Panc1 (cell line): ENCODE measurements around the gene ADORA2B. TPM values are rescaled to one million over a fixed set of nuclear protein-coding genes. Genes with fewer than 3 reads are reported as not detected.

Experiments used
- ATAC-seq: fragments of 200-7000 bp; cut with Tn5 transposase; 2 replicates; pipeline ENCODE4 v1.9.1; 2020; ENCODE audit warnings: mild to moderate bottlenecking, moderate library complexity
- BruUV-seq: library from RNA; stranded (reverse); fragments of 400-500 nt; replicated peaks from 2 replicates; lab custom pipeline; 2021; lab: Mats Ljungman, UMichigan
- CTCF ChIA-PET: fragments of 300-600 bp; sonication (Branson Sonifier 250); formaldehyde crosslinking; loops from one replicate; lab custom pipeline; 2022; ENCODE audit warnings: antibody characterized with exemption; lab: Charles Lee
- POLR2A ChIA-PET: fragments of 300-600 bp; sonication (Branson Sonifier 250); formaldehyde crosslinking; loops from one replicate; lab custom pipeline; 2022; ENCODE audit warnings: antibody characterized with exemption; lab: Charles Lee
- DNase-seq: peaks from one replicate; pipeline ENCODE4 v3.0.0-alpha.2; 2010; ENCODE audit warnings: low read depth, low spot score
- H3K27ac ChIP-seq: 2 replicates; pipeline ENCODE4 v1.5.1; 2011; ENCODE audit warnings: mild to moderate bottlenecking, low read length, inconsistent platforms
- H3K27me3 ChIP-seq: fragments of 200-500 bp; sonication (Bioruptor generic); 2 replicates; pipeline ENCODE4 v1.6.0; 2014; ENCODE audit warnings: low read length, inconsistent platforms; ENCODE audit not compliant: control insufficient read depth, insufficient read depth
- H3K36me3 ChIP-seq: fragments of 200-500 bp; sonication (Bioruptor generic); 2 replicates; pipeline ENCODE4 v1.5.1; 2014; ENCODE audit warnings: inconsistent platforms, mild to moderate bottlenecking, low read length, moderate library complexity; ENCODE audit not compliant: control insufficient read depth, insufficient read depth
- H3K4me1 ChIP-seq: 2 replicates; pipeline ENCODE4 v1.5.1; 2011; ENCODE audit warnings: inconsistent platforms, mild to moderate bottlenecking, low read length, moderate library complexity; ENCODE audit not compliant: control insufficient read depth, insufficient read depth
- H3K4me3 ChIP-seq, 2 experiments: 2 replicates each; pipeline ENCODE4 v1.5.1; 2011 to 2012; ENCODE audit warnings: low read depth in 2 of 2, low read length in 2 of 2, mild to moderate bottlenecking in 2 of 2, inconsistent platforms in 1 of 2, moderate library complexity in 1 of 2
- H3K9me3 ChIP-seq: fragments of 200-500 bp; sonication (Bioruptor generic); 2 replicates; pipeline ENCODE4 v1.5.1; 2014; ENCODE audit warnings: low read depth, mild to moderate bottlenecking, inconsistent platforms, low read length, moderate library complexity; ENCODE audit not compliant: control insufficient read depth, insufficient read depth
- POLR2AphosphoS5 ChIP-seq: IDR thresholded peaks from 2 replicates; pipeline ENCODE4 v1.6.1; 2012; ENCODE audit warnings: mild to moderate bottlenecking, low read depth, low read length, moderate library complexity
- SIN3A ChIP-seq: IDR thresholded peaks from 2 replicates; pipeline ENCODE4 v1.6.1; 2012; ENCODE audit warnings: low read depth, mild to moderate bottlenecking, low read length, moderate library complexity, borderline replicate concordance; ENCODE audit not compliant: insufficient read depth
- TCF7L2 ChIP-seq: IDR thresholded peaks from 2 replicates; pipeline ENCODE4 v1.6.1; 2011; ENCODE audit warnings: mild to moderate bottlenecking, low read depth, low read length, inconsistent platforms
- in situ Hi-C: cut with HindIII; loops from 2 replicates; pipeline ENCODE4 v1.10.0; 2016; ENCODE audit warnings: low sequenced_read_pairs, low pct_unique_long_range_greater_than_20kb
- intact Hi-C: fragments of 100-400 bp; cut with micrococcal nuclease; formaldehyde crosslinking; loops from one replicate; pipeline ENCODE4 v1.10.0; 2022; ENCODE audit not compliant: unreplicated experiment
- total RNA-seq: library from RNA; stranded (reverse); gene quantifications from one replicate; pipeline ENCODE4 v1.2.1, GENCODE V29; 2021; ENCODE audit not compliant: unreplicated experiment
- TF ChIP-seq, protein P1 (sequence below): fragments of 450-650 bp; IDR thresholded peaks from 2 replicates; pipeline ENCODE4 v1.5.1; 2017; ENCODE audit warnings: mild to moderate bottlenecking
- TF ChIP-seq, protein P2 (sequence below), 2 experiments: IDR thresholded peaks; 2 replicates each; pipeline ENCODE4 v1.6.1; 2011 to 2012; ENCODE audit warnings: low read depth in 2 of 2, control low read depth in 1 of 2, low read length in 1 of 2, mild to moderate bottlenecking in 1 of 2, moderate library complexity in 1 of 2; ENCODE audit not compliant: insufficient read depth in 1 of 2

ADORA2B gene
- total RNA-seq, 1 experiment from 2014 or later: 42.7 TPM

DNA sequence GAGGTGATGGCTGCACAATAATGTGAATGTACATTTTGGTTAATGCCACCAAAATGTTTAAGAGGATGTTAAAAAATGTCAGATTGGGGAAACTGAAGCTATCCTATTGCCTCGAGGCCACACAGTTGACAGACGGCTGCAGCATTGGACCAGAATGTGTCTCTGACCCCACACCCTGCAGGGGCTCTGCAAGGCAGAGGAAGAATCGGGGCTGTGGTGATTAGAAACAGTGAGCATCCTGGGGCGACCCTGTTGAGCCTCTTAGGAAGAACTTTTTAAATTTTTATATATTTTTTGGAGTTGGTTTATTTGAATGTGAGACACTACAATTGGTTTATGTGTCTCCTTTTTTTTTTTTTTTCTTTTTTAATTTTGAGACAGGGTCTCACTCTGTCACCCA is 15.0 kb upstream of the ADORA2B start:
- in situ Hi-C loops (no loop called here), intact Hi-C loops (no loop called here)
- Histone ChIP-seq H3K27ac (no peak overlapping the region), H3K4me1 (0 out of 2 replicates have a peak, but pooled peaks cover 5% of the 10 kb centered on the region), H3K9me3 (no peaks in the 10 kb centered on the region), H3K4me3 (no peak overlapping the region), H3K36me3 (no peaks in the 10 kb centered on the region), H3K27me3 (no peaks in the 10 kb centered on the region)
- CTCF ChIA-PET: interaction anchor here (1.1 kb wide), 1 partner anchor 69 kb away, joined by 6 read pairs; the partner anchor contains the start of gene ZSWIM7
- DNase-seq: no peak
- BruUV-seq: no TSS peak
- POLR2A ChIA-PET: interaction anchor here (0.7 kb wide), 1 partner anchor 21 kb away, joined by 18 read pairs; no protein-coding TSS in a partner anchor
- TF ChIP-seq TCF7L2 (no peak), POLR2AphosphoS5 (no peak), SIN3A (no peak)
- TF ChIP-seq, protein P1, sequence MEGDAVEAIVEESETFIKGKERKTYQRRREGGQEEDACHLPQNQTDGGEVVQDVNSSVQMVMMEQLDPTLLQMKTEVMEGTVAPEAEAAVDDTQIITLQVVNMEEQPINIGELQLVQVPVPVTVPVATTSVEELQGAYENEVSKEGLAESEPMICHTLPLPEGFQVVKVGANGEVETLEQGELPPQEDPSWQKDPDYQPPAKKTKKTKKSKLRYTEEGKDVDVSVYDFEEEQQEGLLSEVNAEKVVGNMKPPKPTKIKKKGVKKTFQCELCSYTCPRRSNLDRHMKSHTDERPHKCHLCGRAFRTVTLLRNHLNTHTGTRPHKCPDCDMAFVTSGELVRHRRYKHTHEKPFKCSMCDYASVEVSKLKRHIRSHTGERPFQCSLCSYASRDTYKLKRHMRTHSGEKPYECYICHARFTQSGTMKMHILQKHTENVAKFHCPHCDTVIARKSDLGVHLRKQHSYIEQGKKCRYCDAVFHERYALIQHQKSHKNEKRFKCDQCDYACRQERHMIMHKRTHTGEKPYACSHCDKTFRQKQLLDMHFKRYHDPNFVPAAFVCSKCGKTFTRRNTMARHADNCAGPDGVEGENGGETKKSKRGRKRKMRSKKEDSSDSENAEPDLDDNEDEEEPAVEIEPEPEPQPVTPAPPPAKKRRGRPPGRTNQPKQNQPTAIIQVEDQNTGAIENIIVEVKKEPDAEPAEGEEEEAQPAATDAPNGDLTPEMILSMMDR: no peak
- TF ChIP-seq, protein P2, sequence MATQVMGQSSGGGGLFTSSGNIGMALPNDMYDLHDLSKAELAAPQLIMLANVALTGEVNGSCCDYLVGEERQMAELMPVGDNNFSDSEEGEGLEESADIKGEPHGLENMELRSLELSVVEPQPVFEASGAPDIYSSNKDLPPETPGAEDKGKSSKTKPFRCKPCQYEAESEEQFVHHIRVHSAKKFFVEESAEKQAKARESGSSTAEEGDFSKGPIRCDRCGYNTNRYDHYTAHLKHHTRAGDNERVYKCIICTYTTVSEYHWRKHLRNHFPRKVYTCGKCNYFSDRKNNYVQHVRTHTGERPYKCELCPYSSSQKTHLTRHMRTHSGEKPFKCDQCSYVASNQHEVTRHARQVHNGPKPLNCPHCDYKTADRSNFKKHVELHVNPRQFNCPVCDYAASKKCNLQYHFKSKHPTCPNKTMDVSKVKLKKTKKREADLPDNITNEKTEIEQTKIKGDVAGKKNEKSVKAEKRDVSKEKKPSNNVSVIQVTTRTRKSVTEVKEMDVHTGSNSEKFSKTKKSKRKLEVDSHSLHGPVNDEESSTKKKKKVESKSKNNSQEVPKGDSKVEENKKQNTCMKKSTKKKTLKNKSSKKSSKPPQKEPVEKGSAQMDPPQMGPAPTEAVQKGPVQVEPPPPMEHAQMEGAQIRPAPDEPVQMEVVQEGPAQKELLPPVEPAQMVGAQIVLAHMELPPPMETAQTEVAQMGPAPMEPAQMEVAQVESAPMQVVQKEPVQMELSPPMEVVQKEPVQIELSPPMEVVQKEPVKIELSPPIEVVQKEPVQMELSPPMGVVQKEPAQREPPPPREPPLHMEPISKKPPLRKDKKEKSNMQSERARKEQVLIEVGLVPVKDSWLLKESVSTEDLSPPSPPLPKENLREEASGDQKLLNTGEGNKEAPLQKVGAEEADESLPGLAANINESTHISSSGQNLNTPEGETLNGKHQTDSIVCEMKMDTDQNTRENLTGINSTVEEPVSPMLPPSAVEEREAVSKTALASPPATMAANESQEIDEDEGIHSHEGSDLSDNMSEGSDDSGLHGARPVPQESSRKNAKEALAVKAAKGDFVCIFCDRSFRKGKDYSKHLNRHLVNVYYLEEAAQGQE (IDR thresholded peaks at IDR 0.05; ENCODE audit: insufficient read depth in 1 of 2, low read depth in 2 of 2, low read length in 1 of 2): no peak
- ATAC-seq: no peak

DNA sequence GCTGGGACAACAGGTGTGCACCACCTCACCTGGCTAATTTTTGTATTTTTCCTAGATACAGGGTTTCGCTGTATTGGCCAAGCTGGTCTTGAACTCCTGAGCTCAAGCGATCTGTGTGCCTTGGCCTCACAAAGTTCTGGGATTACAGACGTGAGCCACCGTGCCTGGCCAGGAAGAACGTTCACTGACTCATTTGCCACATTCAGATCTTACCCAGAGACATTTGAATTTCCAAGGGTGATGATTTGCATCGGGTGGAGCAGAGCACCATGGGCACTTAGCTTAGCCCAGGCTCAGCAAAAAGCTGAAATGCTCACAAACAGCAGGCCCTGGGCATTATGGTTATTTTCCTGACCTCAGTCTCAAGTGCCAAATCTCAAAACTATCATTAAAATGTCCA is 14.5 kb upstream of the ADORA2B start:
- no peak for ATAC-seq
- ChIA-PET POLR2A (interaction anchor here (0.7 kb wide), 1 partner anchor 21 kb away, joined by 18 read pairs; no protein-coding TSS in a partner anchor), CTCF (interaction anchor here (1.1 kb wide), 1 partner anchor 69 kb away, joined by 6 read pairs; the partner anchor contains the start of gene ZSWIM7)
- no peak overlapping the region for H3K27ac ChIP-seq
- no peak for DNase-seq
- intact Hi-C loops: no loop called here
- BruUV-seq: no TSS peak
- H3K9me3 ChIP-seq: no peaks in the 10 kb centered on the region
- no peaks in the 10 kb centered on the region for H3K36me3 ChIP-seq
- in situ Hi-C loops: no loop called here
- TF ChIP-seq SIN3A (no peak), POLR2AphosphoS5 (no peak), TCF7L2 (no peak)
- TF ChIP-seq, protein P2 (IDR thresholded peaks at IDR 0.05; ENCODE audit: insufficient read depth in 1 of 2, low read depth in 2 of 2, low read length in 1 of 2): no peak
- TF ChIP-seq, protein P1: no peak
- H3K4me1 ChIP-seq: 0 out of 2 replicates have a peak, but pooled peaks cover 5% of the 10 kb centered on the region
- no peak overlapping the region for H3K4me3 ChIP-seq
- H3K27me3 ChIP-seq: no peaks in the 10 kb centered on the region
